HEK293T (cell line): ENCODE data around the gene PPFIA2.

ENCODE experiments used
- CTCF ChIA-PET: fragments of 350-600 bp; formaldehyde crosslinking; extraction: SDS; loops from one replicate; lab custom pipeline; 2021; ENCODE audit warnings: antibody characterized with exemption, inconsistent platforms; lab: Yijun Ruan, JAX
- POLR2A ChIA-PET: fragments of 350-600 bp; formaldehyde crosslinking; extraction: SDS; loops from one replicate; lab custom pipeline; 2020; ENCODE audit warnings: antibody characterized with exemption, inconsistent platforms; lab: Yijun Ruan, JAX
- DNase-seq: peaks from one replicate; pipeline ENCODE4 v3.0.0; 2012; ENCODE audit warnings: mixed read lengths; ENCODE audit errors: extremely low spot score
- ARNT ChIP-seq: fragments of 450-650 bp; IDR thresholded peaks from 2 replicates; pipeline ENCODE4 v1.6.1; 2017; ENCODE audit warnings: mild to moderate bottlenecking
- BHLHE40 ChIP-seq: fragments of 450-650 bp; IDR thresholded peaks from 2 replicates; pipeline ENCODE4 v1.6.1; 2016; ENCODE audit warnings: mild to moderate bottlenecking, moderate library complexity, borderline replicate concordance
- CTBP1 ChIP-seq: fragments of 450-650 bp; IDR thresholded peaks from 2 replicates; pipeline ENCODE4 v1.6.1; 2016; ENCODE audit warnings: borderline replicate concordance
- ELF4 ChIP-seq: fragments of 450-650 bp; IDR thresholded peaks from 2 replicates; pipeline ENCODE4 v1.6.1; 2017; ENCODE audit warnings: antibody characterized with exemption
- FOXA1 ChIP-seq: fragments of 450-650 bp; IDR thresholded peaks from 2 replicates; pipeline ENCODE4 v1.6.1; 2016; ENCODE audit warnings: mild to moderate bottlenecking
- FOXK2 ChIP-seq: fragments of 450-650 bp; IDR thresholded peaks from 2 replicates; pipeline ENCODE4 v1.6.1; 2016; ENCODE audit warnings: mild to moderate bottlenecking
- FOXM1 ChIP-seq: fragments of 450-650 bp; IDR thresholded peaks from 2 replicates; pipeline ENCODE4 v1.6.1; 2017; ENCODE audit warnings: mild to moderate bottlenecking, borderline replicate concordance
- HDGF ChIP-seq: fragments of 450-650 bp; IDR thresholded peaks from 2 replicates; pipeline ENCODE4 v1.6.1; 2017; ENCODE audit warnings: antibody characterized with exemption, borderline replicate concordance
- L3MBTL2 ChIP-seq: fragments of 450-650 bp; conservative IDR thresholded peaks from 2 replicates; pipeline ENCODE4 v1.6.1; 2016; ENCODE audit warnings: mild to moderate bottlenecking
- LEF1 ChIP-seq: fragments of 450-650 bp; IDR thresholded peaks from 2 replicates; pipeline ENCODE4 v1.6.1; 2017; ENCODE audit warnings: mild to moderate bottlenecking, borderline replicate concordance
- NFRKB ChIP-seq: fragments of 450-650 bp; IDR thresholded peaks from 2 replicates; pipeline ENCODE4 v1.6.1; 2016; ENCODE audit warnings: mild to moderate bottlenecking, moderate library complexity
- SP1 ChIP-seq: fragments of 450-650 bp; IDR thresholded peaks from 2 replicates; pipeline ENCODE4 v1.6.1; 2017
- SUZ12 ChIP-seq: fragments of 450-650 bp; IDR thresholded peaks from 2 replicates; pipeline ENCODE4 v1.6.1; 2016; ENCODE audit warnings: mild to moderate bottlenecking
- TARDBP ChIP-seq: fragments of 450-650 bp; IDR thresholded peaks from 2 replicates; pipeline ENCODE4 v1.6.1; 2016
- ZNF384 ChIP-seq: fragments of 450-650 bp; IDR thresholded peaks from 2 replicates; pipeline ENCODE4 v1.6.1; 2016
- TF ChIP-seq, protein P1 (sequence below): fragments of 450-650 bp; IDR thresholded peaks from 2 replicates; pipeline ENCODE4 v1.6.1; 2016

The PPFIA2 gene

GRCh38 chr12:81245907-81246570 lies 513.1 kb downstream of the PPFIA2 start:
- ChIA-PET CTCF (no interaction called here), POLR2A (no interaction called here)
- TF ChIP-seq NFRKB (no peak), SUZ12 (no peak)
- peak; percentile 6 for DNase-seq

DNA sequence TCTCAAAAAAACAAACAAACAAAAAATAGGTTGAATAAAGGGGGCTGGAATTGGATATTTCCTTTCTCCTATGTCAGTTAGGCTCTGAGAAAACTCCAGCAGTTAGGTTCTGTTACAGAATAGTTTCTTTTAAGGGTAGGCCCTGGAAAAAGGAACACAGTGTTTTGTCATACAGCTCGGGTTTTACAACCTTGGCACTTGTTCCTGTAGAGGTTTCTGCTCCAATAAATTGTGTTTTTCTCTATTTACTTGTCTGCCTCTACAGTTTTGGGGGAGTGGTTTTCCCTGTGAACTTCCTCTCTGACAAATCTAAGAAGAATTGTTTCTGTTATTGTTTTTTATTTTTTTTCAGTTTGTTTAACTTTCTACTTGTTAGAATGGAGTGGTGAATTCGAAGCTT lies 513.7 kb downstream of the PPFIA2 start:
- TF ChIP-seq LEF1 (no peak), NFRKB (no peak), BHLHE40 (no peak), HDGF (no peak), CTBP1 (no peak), FOXK2 (no peak), ZNF384 (no peak), TARDBP (no peak), FOXA1 (no peak), ARNT (no peak), ELF4 (no peak), SP1 (no peak), L3MBTL2 (no peak), FOXM1 (no peak), SUZ12 (no peak)
- TF ChIP-seq, protein P1, sequence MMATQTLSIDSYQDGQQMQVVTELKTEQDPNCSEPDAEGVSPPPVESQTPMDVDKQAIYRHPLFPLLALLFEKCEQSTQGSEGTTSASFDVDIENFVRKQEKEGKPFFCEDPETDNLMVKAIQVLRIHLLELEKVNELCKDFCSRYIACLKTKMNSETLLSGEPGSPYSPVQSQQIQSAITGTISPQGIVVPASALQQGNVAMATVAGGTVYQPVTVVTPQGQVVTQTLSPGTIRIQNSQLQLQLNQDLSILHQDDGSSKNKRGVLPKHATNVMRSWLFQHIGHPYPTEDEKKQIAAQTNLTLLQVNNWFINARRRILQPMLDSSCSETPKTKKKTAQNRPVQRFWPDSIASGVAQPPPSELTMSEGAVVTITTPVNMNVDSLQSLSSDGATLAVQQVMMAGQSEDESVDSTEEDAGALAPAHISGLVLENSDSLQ = no peak
- ChIA-PET CTCF (no interaction called here), POLR2A (no interaction called here)
- no peak for DNase-seq

GRCh38 chr12:81231574-81232368 lies 527.4 kb downstream of the PPFIA2 start:
- ChIA-PET POLR2A (no interaction called here), CTCF (no interaction called here)
- DNase-seq = no peak
- no peak for TF ChIP-seq ZNF384
- TF ChIP-seq, protein P1 = 0 out of 2 replicates have a peak, but pooled peaks have one; percentile 5

GRCh38 chr12:81229759-81230158 lies 529.4 kb downstream of the PPFIA2 start:
- TF ChIP-seq ZNF384 (no peak), CTBP1 (no peak), HDGF (no peak), LEF1 (no peak), SUZ12 (no peak), L3MBTL2 (no peak), ELF4 (no peak)
- no peak for DNase-seq
- ChIA-PET CTCF (no interaction called here), POLR2A (no interaction called here)

DNA sequence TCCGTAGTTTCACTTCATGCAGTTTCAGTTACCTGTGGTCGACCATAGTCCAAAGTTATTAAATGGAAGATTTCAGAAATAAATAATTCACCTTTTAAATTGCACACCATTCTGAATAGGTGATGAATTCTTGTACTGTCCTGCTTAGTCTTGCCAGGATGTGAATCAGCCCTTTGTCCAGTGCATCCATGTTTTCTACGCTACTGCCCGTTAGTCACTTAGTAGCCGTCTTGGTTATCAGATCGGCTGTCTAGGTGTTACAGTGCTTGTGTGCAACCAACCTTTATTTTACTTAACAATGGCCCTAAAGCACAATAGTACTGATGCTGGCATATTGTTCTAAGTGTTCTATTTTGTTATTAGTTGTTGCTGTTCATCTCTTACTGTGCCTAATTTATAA lies 534.5 kb downstream of the PPFIA2 start:
- ChIA-PET POLR2A (no interaction called here), CTCF (no interaction called here)
- TF ChIP-seq TARDBP (no peak), CTBP1 (no peak), FOXK2 (no peak), ARNT (no peak), ZNF384 (no peak), BHLHE40 (no peak), SP1 (no peak), LEF1 (no peak), SUZ12 (no peak), NFRKB (no peak), ELF4 (no peak), FOXM1 (no peak), FOXA1 (no peak), L3MBTL2 (no peak)
- DNase-seq = no peak

DNA sequence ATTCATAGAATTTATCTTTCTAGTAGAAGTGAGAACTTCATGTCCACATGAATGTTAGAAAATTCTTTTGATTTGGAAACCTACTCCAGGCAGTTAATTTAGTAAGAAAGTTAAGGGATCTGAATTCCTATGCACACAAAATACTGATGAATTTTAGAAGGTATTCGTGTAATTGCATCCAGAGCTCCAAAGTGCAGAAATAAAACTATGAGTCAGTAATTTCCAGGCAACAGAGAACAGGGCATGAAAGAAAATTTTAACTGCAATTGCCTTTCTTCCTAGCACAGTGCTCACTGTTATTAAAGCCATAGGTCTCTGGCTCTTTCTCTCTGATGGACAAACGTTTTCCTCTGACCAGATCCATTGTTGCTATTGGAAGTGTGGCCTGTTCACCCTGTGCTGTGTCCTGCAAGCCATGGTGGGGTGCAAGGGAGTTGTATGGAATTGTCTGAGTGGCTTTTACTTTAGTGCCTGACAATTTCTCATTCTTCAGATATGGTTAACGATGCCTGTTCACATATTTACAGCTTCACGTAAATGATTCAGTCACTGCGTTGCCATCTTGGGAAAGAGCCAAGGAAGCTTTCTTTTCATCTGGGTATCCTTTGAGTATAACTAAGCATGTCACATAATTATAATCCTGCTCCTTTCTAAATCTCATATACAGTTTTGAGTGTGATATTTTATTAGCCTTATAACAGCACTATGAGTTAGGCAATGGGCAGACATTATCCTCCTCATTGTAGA lies 536.1 kb downstream of the PPFIA2 start:
- TF ChIP-seq NFRKB (no peak), ARNT (no peak)
- DNase-seq = no peak

DNA sequence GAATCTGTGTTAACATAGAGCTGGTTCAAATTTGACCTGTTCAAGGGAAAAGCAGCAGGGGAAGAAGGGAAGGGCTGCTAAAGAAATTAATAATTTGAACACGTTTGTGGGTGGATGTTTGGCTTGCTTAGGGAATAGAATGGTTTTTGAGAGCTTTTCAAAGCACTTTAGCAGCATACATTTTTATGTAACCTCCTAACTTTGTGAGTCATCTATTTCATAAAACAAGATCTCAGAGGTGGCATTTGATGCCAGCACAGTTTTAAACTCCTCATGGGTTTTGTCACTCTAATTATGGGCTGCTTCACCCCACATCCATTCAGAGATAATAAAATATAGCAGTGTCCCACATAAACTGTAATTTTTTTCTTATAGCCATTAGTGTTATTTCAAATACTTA lies 537.5 kb downstream of the PPFIA2 start:
- TF ChIP-seq FOXM1 (no peak), ZNF384 (no peak), BHLHE40 (no peak), FOXA1 (no peak), SUZ12 (no peak)
- ChIA-PET CTCF (interaction anchor here (0.6 kb wide), 1 partner anchor 832 kb away, joined by 3 read pairs; no protein-coding TSS in a partner anchor), POLR2A (no interaction called here)
- DNase-seq = no peak

More for the DNA sequence above, 536.1 kb downstream of the PPFIA2 start:
- ChIA-PET POLR2A (no interaction called here), CTCF (no interaction called here)
